ENCODE results near the gene TBC1D10B.
"Not testable (repeated sequence)": the region's sequence is repeated elsewhere in the genome, so short reads cannot be mapped to it uniquely, and the experiment has no call there.

TBC1D10B gene

GRCh38 chr16:30324220-30324619 lies 46.1 kb downstream of the TBC1D10B start:
- not testable (repeated sequence) for DNase-seq

- DNase-seq: not testable (repeated sequence)
Observed at GRCh38 chr16:30318647-30319046, 51.6 kb downstream of the TBC1D10B start.

GRCh38 chr16:30310937-30311336 lies 59.4 kb downstream of the TBC1D10B start:
- not testable (repeated sequence) for DNase-seq

GRCh38 chr16:30309255-30309654 lies 61.0 kb downstream of the TBC1D10B start:
- DNase-seq: not testable (repeated sequence)

Data from NCI-H2029 treated with DMSO at 0.1 percent for 48 hours (cell line).